Measurements from ENCODE around the gene ARHGAP29.

Gene ARHGAP29

GRCh38 chr1:94265011-94265422 is 27.6 kb upstream of the ARHGAP29 start:
- DNase-seq: no peak

- DNase-seq: no peak
Measured at GRCh38 chr1:94260635-94261387, 23.4 kb upstream of the ARHGAP29 start.

- peak; percentile 35 for DNase-seq
Measured at GRCh38 chr1:94259635-94260289, 22.4 kb upstream of the ARHGAP29 start.

GRCh38 chr1:94258873-94259331 is 21.5 kb upstream of the ARHGAP29 start:
- peak; percentile 95 for DNase-seq

- DNase-seq: no peak
Measured at GRCh38 chr1:94257444-94257843, 20.1 kb upstream of the ARHGAP29 start.

GRCh38 chr1:94255476-94255875 is 18.1 kb upstream of the ARHGAP29 start:
- no peak for DNase-seq

- no peak for DNase-seq
Measured at GRCh38 chr1:94254073-94254810, 16.9 kb upstream of the ARHGAP29 start.

- DNase-seq: no peak
Measured at GRCh38 chr1:94253456-94254017, 16.2 kb upstream of the ARHGAP29 start.

GRCh38 chr1:94250341-94250740 is 13.0 kb upstream of the ARHGAP29 start:
- DNase-seq: no peak

- no peak for DNase-seq
Measured at GRCh38 chr1:94248956-94249688, 11.7 kb upstream of the ARHGAP29 start.

GRCh38 chr1:94247138-94248094 is 10.0 kb upstream of the ARHGAP29 start:
- peak; percentile 57 for DNase-seq

GRCh38 chr1:94246692-94247137 is 9.3 kb upstream of the ARHGAP29 start:
- DNase-seq: no peak

- DNase-seq: no peak
Measured at GRCh38 chr1:94245747-94246438, 8.5 kb upstream of the ARHGAP29 start.

GRCh38 chr1:94244816-94245215 is 7.4 kb upstream of the ARHGAP29 start:
- no peak for DNase-seq

- DNase-seq: no peak
Measured at GRCh38 chr1:94243665-94244064, 6.3 kb upstream of the ARHGAP29 start.

- DNase-seq: peak; percentile 30
Measured at GRCh38 chr1:94240822-94241221, 3.4 kb upstream of the ARHGAP29 start.

GRCh38 chr1:94239796-94240195 is 2.4 kb upstream of the ARHGAP29 start:
- DNase-seq: peak; percentile 29

- DNase-seq: no peak
Measured at GRCh38 chr1:94239051-94239450, 1.7 kb upstream of the ARHGAP29 start.

- peak; percentile 46 for DNase-seq
Measured at GRCh38 chr1:94236630-94237290, 624 bp downstream of the ARHGAP29 start.

GRCh38 chr1:94236013-94236491 is 1.3 kb downstream of the ARHGAP29 start:
- DNase-seq: peak; percentile 59

Measured in fibroblast of skin of back (primary cell).